GM21619 (cell line): Measurements from ENCODE around the gene AMPH.
"Not testable (repeated sequence)": the region's sequence is repeated elsewhere in the genome, so short reads cannot be mapped to it uniquely, and the experiment has no call there.

Experiments
- ATAC-seq: cut with Tn5 transposase; IDR thresholded peaks from one replicate; pipeline ENCODE4 v1.9.1; 2021; ENCODE audit not compliant: unreplicated experiment

Gene AMPH

DNA sequence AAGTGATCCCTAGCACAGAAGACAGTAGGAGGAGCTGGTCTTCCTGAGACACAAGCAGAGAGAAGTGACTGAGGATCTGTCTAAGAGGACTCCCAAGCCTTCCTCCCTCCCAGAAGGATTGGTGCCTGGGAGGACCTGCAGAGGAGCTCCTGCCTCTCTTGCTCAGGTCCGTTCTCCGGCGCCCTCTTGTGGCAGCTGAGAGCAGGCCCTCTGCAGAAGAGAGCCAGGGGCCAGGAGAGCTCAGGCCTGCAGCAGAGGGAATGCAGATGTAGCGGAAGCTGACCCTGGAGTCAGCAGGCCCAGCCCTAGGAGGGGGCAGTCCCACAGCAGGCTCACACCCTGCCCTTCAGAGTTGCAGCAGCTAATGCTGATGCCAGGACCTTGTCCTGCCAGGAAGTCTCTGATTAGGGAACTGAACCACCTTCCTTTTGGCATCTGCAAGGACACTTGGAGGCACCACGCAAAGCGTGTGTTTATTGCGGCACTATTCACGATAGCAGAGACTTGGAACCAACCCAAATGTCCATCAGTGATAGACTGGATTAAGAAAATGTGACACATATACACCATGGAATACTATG is 276.8 kb downstream of the AMPH start:
- not testable (repeated sequence) for ATAC-seq

DNA sequence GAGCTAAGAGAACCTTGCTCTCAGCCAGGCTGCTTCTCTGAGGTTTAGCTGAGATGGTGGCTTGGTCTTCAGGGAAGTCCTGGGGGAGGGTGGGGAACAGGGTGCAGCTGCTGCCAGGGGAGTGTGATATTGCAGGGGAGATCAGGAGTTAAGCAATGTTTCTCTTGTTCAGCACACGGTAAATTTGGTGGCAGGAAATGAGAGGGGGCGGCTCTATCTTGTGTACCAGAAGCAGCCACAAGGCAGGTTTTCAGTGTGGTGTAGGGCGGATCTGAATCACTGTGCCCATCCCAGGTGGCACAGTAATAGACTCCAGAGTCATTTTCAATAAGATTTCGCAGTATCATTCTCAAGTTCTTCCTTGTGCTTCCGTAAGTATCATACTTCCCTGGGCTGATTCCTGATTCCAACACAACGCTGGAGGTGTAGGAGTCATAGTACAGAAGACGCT is 277.7 kb downstream of the AMPH start:
- not testable (repeated sequence) for ATAC-seq

DNA sequence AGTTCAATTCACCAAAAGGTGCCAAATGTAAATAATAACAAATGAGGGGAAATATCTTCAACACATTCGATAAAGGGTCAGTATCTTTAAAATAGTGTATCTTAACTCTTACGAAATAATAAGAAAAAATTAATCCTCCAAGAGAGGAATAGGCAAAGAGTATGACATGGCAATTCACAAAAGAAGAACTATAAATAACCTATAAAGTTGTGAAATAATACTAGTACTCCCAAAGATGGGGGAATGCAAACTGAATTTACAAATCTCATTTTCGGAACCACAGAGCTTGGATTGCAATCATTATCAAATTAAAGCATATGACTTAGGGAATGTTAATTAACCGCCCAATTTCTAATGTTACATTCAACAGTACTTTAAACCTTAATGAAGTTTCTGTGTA is 279.6 kb downstream of the AMPH start:
- ATAC-seq = no peak

DNA sequence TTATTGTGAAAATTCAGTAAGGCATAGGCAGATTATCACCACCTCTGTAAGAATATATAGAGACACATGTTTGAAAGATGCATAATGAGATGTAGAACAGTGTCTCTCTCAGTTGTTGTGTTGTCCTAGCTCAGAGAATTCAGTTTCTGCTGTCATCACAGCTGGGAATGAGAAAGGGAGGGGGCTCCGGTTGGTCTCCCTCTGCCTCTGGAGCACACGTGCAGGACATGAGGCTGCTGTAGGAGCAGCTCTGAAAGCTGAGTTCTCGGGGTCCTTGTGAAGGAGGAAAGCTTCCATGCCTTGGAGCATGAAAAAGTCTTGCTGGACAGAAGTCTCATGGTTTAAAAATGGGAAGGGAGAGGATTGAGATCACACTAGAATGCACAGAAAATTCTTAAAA is 280.4 kb downstream of the AMPH start:
- ATAC-seq = not testable (repeated sequence)

DNA sequence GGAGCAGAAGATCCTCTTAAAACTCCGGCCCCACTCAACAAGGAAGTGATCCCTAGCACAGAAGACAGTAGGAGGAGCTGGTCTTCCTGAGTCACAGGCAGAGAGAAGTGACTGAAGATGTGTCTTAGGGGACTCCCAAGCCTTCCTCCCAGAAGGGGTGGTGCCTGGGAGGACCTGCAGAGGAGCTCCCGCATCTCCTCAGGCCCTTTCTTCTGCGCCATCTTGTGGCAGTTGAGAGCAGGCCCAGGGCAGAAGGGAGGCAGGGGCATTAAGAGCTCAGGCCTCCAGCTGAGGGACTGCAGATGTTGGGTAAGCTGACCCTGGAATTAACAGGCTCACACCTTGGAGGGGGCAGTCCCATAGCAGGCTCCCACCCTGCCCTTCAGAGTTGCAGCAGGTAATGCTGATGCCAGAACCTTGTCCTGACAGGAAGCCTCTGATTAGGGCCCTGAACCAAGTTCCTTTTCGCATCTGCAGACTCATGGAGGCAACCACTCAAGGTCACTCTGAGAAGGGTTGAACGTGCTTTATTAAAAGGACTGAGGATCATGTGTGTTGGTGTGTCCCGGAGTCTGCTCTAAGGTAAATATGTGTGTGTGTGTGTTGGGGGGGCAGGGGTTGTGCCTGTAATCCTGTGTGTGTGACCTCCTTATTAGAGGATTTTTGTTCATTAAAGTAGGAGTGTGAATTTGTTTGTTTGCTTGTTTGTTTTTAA is 281.1 kb downstream of the AMPH start:
- peak; percentile 85 for ATAC-seq

DNA sequence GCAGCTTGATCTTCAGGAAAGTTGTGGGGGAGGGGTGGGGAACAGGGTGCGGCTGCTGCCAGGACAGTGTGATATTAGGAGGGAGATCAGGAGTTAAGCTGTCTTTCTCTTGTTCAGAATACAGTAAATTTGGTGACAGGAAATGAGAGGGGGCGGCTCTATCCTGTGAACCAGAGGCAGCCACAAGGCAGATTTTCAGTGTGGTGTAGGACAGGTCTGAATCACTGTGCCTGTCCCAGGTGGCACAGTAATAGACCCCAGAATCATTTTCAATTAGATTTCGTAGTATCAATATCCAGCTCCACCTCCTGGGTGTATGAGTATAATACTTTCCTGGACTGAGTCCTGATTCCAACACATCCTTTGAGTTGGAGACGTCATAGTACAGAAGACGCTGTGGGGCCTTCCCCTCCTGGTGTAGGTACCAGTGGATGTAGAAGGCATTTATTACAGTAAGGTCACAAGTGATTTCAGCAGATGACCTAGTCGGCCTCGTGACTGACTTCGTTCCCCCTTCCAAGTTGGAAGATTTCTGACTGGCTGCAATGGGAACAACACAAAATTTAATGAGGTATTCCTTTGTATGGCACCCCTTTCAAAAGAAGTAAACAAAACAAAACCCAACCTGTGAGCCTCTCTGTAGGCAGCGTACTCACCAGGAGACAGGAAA is 281.9 kb downstream of the AMPH start:
- ATAC-seq = peak; percentile 31

DNA sequence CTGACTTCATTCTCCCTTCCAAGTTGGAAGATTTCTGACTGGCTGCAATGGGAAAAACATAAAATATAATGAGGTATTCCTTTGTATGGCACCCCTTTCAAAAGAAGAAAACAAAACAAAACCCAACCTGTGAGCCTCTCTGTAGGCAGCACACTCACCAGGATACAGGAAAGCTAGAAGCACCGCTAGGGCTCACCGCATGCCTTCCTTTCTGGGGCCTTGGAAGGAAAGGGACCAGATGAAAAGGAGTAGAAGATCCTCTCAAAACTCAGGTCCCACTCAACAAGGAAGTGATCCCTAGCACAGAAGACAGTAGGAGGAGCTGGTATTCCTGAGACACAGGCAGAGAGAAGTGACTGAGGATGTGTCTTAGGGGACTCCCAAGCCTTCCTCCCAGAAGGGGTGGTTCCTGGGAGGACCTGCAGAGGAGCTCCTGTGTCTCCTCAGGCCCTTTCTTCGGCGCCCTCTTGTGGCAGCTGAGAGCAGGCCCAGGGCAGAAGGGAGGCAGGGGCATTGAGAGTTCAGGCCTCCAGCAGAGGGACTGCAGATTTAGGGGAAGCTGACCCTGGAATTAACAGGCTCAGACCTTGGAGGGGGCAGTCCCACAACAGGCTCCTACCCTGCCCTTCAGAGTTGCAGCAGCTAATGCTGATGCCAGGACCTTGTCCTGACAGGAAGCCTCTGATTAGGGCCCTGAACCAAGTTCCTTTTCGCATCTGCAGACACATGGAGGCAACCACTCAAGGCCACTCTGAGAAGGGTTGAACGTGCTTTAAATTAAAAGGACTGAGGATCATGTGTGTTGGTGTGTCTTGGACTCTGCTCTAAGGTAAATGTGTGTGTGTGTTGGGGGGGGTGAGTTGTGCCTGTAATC is 285.6 kb downstream of the AMPH start:
- peak; percentile 43 for ATAC-seq

DNA sequence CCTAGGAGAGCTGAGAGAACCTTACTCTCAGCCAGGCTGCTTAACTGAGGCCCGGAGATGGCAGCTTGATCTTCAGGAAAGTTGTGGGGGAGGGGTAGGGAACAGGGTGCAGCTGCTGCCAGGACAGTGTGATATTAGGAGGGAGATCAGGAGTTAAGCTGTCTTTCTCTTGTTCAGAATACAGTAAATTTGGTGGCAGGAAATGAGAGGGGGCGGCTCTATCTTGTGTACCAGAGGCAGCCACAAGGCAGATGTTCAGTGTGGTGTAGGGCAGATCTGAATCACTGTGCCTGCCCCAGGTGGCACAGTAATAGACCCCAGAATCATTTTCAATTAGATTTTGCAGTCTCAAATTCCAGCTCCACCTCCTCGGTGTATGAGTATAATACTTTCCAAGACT is 286.4 kb downstream of the AMPH start:
- ATAC-seq = not testable (repeated sequence)

DNA sequence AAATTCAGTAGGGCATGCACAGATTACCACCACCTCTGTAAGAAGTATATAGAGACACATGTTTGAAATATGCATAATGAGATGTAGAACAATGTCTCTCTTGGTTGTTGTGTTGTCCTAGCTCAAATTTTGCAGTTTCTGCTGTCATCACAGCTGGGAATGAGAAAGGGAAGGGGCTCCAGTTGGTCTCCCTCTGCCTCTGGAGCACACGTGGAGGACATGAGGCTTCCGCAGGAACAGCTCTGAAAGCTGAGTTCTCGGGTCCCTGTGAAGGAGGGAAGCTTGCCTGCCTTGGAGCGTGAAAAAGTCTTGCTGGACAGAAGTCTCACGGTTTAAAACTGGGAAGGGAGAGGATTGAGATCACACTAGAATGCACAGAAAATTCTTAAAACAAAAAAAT is 289.0 kb downstream of the AMPH start:
- not testable (repeated sequence) for ATAC-seq

DNA sequence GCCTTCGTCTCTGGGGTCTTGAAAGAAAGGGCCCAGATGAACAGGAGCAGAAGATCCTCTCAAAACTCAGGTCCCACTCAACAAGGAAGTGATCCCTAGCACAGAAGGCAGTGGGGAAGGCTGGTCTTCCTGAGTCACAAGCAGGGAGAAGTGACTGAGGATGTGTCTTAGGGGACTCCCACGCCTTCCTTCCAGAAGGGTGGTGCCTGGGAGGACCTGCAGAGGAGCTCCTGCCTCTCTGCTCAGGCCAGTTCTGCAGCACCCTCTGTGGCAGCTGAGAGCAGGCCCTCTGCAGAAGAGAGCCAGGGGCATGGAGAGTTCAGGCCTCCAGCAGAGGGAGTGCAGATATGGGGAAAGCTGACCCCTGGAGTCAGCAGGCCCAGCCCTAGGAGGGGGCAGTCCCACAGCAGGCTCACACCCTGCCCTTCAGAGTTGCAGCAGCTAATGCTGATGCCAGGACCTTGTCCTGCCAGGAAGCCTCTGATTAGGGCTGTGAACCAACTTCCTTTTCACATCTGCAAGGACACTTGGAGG is 289.9 kb downstream of the AMPH start:
- peak; percentile 50 for ATAC-seq

DNA sequence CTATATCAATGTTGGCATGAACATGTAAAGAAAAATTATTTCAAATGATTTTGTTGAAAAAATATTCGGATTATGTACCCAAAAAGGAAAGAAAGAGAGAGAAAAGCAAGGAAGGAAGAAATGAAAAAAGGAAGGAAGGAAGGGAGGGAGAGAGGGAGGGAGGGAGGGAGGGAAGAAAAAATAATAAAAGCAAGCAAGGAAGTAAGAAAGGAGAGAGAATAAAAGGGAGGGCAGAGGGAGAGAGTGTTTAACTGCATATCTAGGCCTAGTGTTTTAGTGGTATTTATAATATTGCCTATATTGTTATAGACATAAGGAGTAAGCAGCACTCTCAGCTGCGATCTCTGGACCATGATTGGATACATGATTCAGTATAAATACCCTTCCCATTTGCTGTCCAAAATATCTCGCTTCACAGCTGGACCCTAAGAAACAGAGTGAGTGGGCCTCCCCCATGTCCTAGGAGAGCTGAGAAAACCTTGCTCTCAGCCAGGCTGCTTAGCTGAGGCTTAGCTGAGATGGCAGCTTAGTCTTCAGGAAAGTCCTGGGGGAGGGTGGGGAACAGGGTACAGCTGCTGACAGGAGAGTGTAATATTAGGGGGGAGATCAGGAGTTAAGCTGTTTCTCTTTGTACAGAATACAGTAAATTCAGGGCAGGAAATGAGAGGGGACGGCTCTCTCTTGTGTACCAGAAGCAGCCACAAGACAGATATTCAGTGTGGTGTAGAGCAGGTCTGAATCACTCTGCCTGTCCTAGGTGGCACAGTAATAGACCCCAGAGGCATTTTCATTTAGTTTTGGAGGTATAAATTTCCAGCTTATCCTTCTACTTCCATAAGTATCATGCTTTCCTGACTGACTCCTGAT is 291.0 kb downstream of the AMPH start:
- no peak for ATAC-seq

DNA sequence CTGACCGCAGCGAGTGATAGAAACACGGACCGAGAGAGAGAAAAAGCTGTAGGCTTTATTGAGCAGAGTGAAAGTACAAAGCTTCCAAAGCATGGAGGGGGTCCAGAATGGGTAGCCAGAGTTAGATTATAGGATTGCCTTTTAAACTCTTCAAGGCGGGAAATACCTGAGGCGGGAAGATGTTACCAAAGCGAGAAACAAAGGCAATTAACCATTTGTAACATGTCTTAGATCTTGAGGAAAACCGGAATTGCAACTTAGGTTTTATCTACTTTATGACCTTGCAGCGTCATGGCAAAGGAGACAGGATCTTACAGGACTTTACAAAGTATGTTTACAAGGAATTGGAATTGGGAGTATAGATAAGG is 295.0 kb downstream of the AMPH start:
- not testable (repeated sequence) for ATAC-seq

DNA sequence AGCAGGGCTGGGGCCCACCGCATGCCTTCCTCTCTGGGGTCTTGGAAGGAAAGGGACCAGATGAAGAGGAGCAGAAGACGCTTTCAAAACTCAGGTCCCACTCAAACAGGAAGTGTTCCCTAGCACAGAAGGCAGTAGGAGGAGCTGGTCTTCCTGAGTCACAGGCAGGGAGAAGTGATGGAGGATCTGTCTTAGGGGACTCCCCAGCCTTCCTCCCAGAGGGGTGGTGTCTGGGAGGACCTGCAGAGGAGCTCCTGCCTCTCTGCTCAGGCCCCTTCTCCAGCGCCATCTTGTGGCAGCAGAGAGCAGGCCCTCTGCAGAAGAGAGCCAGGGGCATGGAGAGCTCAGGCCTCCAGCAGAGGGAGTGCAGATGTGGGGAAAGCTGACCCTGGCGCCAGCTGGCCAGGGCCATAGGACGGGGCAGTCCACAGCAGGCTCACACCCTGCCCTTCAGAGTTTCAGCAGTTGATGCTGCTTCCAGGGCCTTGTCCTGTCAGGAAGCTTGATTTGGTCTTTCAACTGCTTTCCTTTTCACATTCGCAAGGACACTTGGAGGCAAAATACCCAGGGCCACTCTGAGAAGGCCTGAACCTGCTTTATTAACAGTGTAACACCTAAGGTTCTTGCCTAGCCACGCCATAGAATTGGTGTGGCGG is 295.6 kb downstream of the AMPH start:
- peak; percentile 96 for ATAC-seq

DNA sequence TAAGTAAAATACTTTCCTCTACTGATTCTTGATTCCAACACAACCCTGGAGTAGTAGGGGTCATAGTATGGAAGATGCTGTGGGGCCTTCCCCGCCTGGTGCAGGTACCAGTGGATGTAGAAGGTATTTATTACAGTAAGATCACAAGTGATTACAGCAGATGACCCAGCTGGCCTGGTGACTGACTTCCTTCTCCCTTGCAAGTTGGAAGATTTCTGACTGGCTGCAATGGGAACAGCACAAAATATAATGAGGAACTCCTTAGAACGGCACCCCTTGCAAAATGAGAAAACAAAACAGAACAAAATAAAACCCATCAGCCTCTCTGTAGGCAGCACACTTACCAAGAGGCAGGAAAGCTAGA is 296.1 kb downstream of the AMPH start:
- no peak for ATAC-seq

DNA sequence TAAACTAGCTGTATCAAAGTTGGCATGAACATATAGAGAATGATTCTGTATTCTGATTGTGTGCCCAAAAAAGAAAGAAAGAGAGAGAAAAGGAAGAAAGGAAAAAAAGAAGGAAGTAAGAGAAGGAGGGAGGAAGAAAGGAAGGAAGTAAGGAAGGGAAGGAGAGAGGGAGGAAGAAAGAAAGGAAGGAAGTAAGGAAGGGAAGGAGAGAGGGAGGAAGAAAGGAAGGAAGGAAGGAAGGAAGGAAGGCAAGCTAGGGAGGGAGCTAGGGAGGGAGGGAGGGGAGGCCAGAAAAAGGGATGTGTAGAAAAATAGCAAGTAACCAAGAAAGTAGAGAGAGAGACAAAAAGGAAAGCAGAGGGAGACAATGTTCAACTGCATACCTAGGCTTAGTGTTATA is 297.0 kb downstream of the AMPH start:
- no peak for ATAC-seq
